ENCODE measurements around the gene IRF8.

GRCh38 chr16:85900027-85900792 lies 1.2 kb downstream of the IRF8 start:
- TF ChIP-seq SIN3A (IDR thresholded peaks at IDR 0.05; ENCODE audit: borderline replicate concordance, insufficient read depth, low read length) = no peak
- TF ChIP-seq POLR2AphosphoS5 (IDR thresholded peaks at IDR 0.05; ENCODE audit: low read depth, low read length) = no peak
